HepG2 (cell line): ENCODE data around the gene AARS1. TPM values are rescaled to one million over a fixed set of nuclear protein-coding genes. Genes with fewer than 3 reads are reported as not detected.

Experiments
- CEBPB ChIP-seq: IDR thresholded peaks from 2 replicates; pipeline ENCODE4 v1.6.1; 2011; ENCODE audit warnings: low read depth, low read length, improper control_type of control experiment, borderline replicate concordance
- CHCHD3 ChIP-seq: sonication (generic); formaldehyde crosslinking; IDR thresholded peaks from 2 replicates; pipeline ENCODE4 v1.8.0; 2022; ENCODE audit warnings: mild to moderate bottlenecking, missing genetic modification reagents, moderate library complexity
- EED ChIP-seq: sonication (generic); formaldehyde crosslinking; IDR thresholded peaks from 2 replicates; pipeline ENCODE4 v1.5.0; 2020; ENCODE audit warnings: mild to moderate bottlenecking, missing genetic modification reagents
- HMG20A ChIP-seq: IDR thresholded peaks from 2 replicates; pipeline ENCODE4 v1.6.1; 2016; ENCODE audit warnings: borderline replicate concordance
- LCORL ChIP-seq, 2 experiments: fragments of 450-650 bp in 1 of 2; sonication (generic) in 1 of 2; formaldehyde crosslinking in 1 of 2; IDR thresholded peaks; 2 replicates each; pipeline versions ENCODE4 v1.5.0 to v1.6.1; 2017 to 2020; ENCODE audit warnings: antibody characterized with exemption in 1 of 2, missing genetic modification reagents in 1 of 2
- PAF1 ChIP-seq: IDR thresholded peaks from 2 replicates; pipeline ENCODE4 v1.6.1; 2016; ENCODE audit warnings: missing genetic modification reagents, missing compliant biosample characterization
- XRCC5 ChIP-seq: fragments of 200-400 bp; formaldehyde crosslinking; optimal IDR thresholded peaks from 2 replicates; pipeline ENCODE3; 2017; ENCODE audit warnings: mild to moderate bottlenecking, low read length
- ZFAT ChIP-seq: sonication (generic); formaldehyde crosslinking; conservative IDR thresholded peaks from 2 replicates; pipeline ENCODE4 v1.8.1; 2023; ENCODE audit warnings: missing genetic modification reagents, inconsistent platforms
- ZNF234 ChIP-seq: sonication (generic); formaldehyde crosslinking; conservative IDR thresholded peaks from 2 replicates; pipeline ENCODE4 v1.5.1; 2020; ENCODE audit warnings: mild to moderate bottlenecking, missing genetic modification reagents
- ZNF263 ChIP-seq: sonication (generic); formaldehyde crosslinking; IDR thresholded peaks from 2 replicates; pipeline ENCODE4 v1.4.0; 2020; ENCODE audit warnings: missing genetic modification reagents
- ZNF367 ChIP-seq: sonication (generic); formaldehyde crosslinking; IDR thresholded peaks from 2 replicates; pipeline ENCODE4 v1.4.0; 2020; ENCODE audit warnings: missing genetic modification reagents, borderline replicate concordance
- ZNF496 ChIP-seq: sonication (generic); formaldehyde crosslinking; IDR thresholded peaks from 2 replicates; pipeline ENCODE4 v1.8.1; 2023; ENCODE audit warnings: mild to moderate bottlenecking, moderate library complexity, missing genetic modification reagents; ENCODE audit not compliant: insufficient replicate concordance
- ZNF569 ChIP-seq: sonication (generic); formaldehyde crosslinking; IDR thresholded peaks from 2 replicates; pipeline ENCODE4 v1.5.0; 2020; ENCODE audit warnings: mild to moderate bottlenecking, missing genetic modification reagents, moderate library complexity, borderline replicate concordance
- ZNF749 ChIP-seq: sonication (generic); formaldehyde crosslinking; IDR thresholded peaks from 2 replicates; pipeline ENCODE4 v1.8.0; 2022; ENCODE audit warnings: mild to moderate bottlenecking, missing genetic modification reagents, moderate library complexity, borderline replicate concordance
- polyA plus RNA-seq, 8 experiments: library from polyadenylated mRNA; depleted of rRNA in 3 of 8; stranded (reverse) in 7 of 8; unstranded in 1 of 8; fragments of >200 nt; fragmentation: Illumina TruSeq in 4 of 8; extraction: Trizol in 4 of 8; gene quantifications; 2 replicates each; pipeline versions ENCODE4 v1.2.1 to v1.2.3, GENCODE V29; 2011 to 2016; ENCODE audit warnings: low read depth in 4 of 8, missing spikeins in 1 of 8, mixed read lengths in 1 of 8; ENCODE audit not compliant: insufficient read depth in 1 of 8
- total RNA-seq, 5 experiments: library from RNA; depleted of rRNA; stranded (reverse); fragments of >200 nt; fragmentation: Illumina TruSeq; extraction: Trizol; gene quantifications; 2 replicates each; pipeline ENCODE4 v1.2.3, GENCODE V29; 2016; ENCODE audit warnings: low read depth in 1 of 5
- TF ChIP-seq, protein P1 (sequence below): sonication (generic); formaldehyde crosslinking; IDR thresholded peaks from 2 replicates; pipeline ENCODE4 v1.8.0; 2022; ENCODE audit warnings: mild to moderate bottlenecking, missing genetic modification reagents, moderate library complexity
- TF ChIP-seq, protein P2 (sequence below): sonication (generic); formaldehyde crosslinking; IDR thresholded peaks from 2 replicates; pipeline ENCODE4 v1.5.1; 2020; ENCODE audit warnings: mild to moderate bottlenecking, missing genetic modification reagents, borderline replicate concordance
- TF ChIP-seq, protein P3 (sequence below): sonication (generic); formaldehyde crosslinking; IDR thresholded peaks from 2 replicates; pipeline ENCODE4 v1.5.1; 2020; ENCODE audit warnings: mild to moderate bottlenecking, missing genetic modification reagents, borderline replicate concordance
- TF ChIP-seq, protein P4 (sequence below): sonication (generic); formaldehyde crosslinking; IDR thresholded peaks from 2 replicates; pipeline ENCODE4 v1.4.0; 2020; ENCODE audit warnings: missing genetic modification reagents

Gene AARS1
- total and polyA plus RNA-seq, 2 of the 13 experiments (the other 11 are each of a cell fraction or from before 2014, with no cell fraction given), result 107 to 132 TPM

DNA sequence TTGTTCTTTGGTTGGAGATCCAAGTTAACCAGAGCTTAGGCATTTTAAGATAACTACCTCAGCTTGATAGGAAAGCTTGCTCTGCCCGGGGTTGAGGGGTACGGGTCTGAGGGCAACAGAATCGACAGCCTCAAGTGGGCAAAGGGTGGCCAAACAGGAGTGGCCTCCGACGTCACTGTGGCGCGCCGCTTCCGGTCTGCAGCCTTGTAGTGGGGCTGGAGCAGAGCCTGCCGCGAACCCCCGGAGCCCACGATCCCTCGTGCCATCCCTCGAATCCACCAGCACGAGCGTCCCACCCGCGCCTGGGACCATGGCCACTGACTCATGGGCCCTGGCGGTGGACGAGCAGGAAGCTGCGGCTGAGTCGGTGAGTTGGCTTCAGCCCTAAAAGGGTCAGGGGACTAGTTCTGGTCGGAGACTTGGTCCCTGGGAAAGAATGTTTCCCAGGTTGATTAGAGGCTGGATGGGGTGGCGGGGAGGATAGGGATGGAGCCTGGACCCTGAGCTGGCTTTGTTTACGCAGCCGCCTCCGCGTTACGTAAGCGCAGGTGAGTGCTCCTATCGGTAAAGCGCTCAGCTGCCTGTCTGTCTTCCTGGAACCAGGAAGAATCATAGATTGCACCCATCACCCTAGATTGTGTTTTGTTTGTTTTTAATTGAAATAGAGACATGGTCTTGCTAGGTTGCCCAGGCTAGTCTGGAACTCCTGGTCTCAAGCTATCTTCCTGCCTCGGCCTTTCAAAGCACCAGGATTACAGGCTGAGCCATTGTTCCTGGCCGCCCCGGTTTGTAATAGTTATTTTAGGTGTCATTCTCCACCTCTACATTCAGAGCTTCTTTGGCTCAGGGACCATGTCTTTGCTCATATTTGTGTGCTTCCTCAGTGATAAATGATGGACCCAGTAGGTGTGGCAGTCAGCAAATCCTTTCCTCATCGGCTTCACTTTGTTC, 10.0 kb upstream of the AARS1 start, which contains the start of gene DDX19B (continued):
- TF ChIP-seq, protein P1, sequence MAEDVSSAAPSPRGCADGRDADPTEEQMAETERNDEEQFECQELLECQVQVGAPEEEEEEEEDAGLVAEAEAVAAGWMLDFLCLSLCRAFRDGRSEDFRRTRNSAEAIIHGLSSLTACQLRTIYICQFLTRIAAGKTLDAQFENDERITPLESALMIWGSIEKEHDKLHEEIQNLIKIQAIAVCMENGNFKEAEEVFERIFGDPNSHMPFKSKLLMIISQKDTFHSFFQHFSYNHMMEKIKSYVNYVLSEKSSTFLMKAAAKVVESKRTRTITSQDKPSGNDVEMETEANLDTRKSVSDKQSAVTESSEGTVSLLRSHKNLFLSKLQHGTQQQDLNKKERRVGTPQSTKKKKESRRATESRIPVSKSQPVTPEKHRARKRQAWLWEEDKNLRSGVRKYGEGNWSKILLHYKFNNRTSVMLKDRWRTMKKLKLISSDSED (CRISPR knock-in tag), result no peak
- no peak for TF ChIP-seq ZFAT (CRISPR knock-in tag)
- TF ChIP-seq HMG20A, result 0 out of 2 replicates have a peak, but pooled peaks have one; percentile 10
- TF ChIP-seq CHCHD3 (CRISPR knock-in tag), result peak; percentile 90
- 0 out of 2 replicates have a peak, but pooled peaks have one; percentile 41 for TF ChIP-seq ZNF234 (CRISPR knock-in tag)
- no peak for TF ChIP-seq ZNF367 (CRISPR knock-in tag)
- TF ChIP-seq ZNF263, result peak; percentile 100
- TF ChIP-seq, protein P2, sequence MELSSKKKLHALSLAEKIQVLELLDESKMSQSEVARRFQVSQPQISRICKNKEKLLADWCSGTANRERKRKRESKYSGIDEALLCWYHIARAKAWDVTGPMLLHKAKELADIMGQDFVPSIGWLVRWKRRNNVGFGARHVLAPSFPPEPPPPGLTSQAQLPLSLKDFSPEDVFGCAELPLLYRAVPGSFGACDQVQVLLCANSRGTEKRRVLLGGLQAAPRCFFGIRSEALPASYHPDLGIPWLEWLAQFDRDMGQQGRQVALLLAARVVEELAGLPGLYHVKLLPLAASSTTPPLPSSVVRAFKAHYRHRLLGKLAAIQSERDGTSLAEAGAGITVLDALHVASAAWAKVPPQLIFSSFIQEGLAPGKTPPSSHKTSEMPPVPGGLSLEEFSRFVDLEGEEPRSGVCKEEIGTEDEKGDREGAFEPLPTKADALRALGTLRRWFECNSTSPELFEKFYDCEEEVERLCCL (CRISPR knock-in tag), result 0 out of 2 replicates have a peak, but pooled peaks have one; percentile 62
- TF ChIP-seq, protein P3, sequence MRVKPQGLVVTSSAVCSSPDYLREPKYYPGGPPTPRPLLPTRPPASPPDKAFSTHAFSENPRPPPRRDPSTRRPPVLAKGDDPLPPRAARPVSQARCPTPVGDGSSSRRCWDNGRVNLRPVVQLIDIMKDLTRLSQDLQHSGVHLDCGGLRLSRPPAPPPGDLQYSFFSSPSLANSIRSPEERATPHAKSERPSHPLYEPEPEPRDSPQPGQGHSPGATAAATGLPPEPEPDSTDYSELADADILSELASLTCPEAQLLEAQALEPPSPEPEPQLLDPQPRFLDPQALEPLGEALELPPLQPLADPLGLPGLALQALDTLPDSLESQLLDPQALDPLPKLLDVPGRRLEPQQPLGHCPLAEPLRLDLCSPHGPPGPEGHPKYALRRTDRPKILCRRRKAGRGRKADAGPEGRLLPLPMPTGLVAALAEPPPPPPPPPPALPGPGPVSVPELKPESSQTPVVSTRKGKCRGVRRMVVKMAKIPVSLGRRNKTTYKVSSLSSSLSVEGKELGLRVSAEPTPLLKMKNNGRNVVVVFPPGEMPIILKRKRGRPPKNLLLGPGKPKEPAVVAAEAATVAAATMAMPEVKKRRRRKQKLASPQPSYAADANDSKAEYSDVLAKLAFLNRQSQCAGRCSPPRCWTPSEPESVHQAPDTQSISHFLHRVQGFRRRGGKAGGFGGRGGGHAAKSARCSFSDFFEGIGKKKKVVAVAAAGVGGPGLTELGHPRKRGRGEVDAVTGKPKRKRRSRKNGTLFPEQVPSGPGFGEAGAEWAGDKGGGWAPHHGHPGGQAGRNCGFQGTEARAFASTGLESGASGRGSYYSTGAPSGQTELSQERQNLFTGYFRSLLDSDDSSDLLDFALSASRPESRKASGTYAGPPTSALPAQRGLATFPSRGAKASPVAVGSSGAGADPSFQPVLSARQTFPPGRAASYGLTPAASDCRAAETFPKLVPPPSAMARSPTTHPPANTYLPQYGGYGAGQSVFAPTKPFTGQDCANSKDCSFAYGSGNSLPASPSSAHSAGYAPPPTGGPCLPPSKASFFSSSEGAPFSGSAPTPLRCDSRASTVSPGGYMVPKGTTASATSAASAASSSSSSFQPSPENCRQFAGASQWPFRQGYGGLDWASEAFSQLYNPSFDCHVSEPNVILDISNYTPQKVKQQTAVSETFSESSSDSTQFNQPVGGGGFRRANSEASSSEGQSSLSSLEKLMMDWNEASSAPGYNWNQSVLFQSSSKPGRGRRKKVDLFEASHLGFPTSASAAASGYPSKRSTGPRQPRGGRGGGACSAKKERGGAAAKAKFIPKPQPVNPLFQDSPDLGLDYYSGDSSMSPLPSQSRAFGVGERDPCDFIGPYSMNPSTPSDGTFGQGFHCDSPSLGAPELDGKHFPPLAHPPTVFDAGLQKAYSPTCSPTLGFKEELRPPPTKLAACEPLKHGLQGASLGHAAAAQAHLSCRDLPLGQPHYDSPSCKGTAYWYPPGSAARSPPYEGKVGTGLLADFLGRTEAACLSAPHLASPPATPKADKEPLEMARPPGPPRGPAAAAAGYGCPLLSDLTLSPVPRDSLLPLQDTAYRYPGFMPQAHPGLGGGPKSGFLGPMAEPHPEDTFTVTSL (CRISPR knock-in tag), result peak; percentile 64; the same call in 1 of the 2 replicates
- TF ChIP-seq EED (CRISPR knock-in tag), result peak; percentile 98
- peak; percentile 60 for TF ChIP-seq XRCC5
- TF ChIP-seq ZNF749, result peak; percentile 85; the same call in 1 of the 2 replicates
- TF ChIP-seq ZNF569 (CRISPR knock-in tag), result no peak
- no peak for TF ChIP-seq LCORL (IDR thresholded peaks at IDR 0.05)
- peak; percentile 96 for TF ChIP-seq LCORL (CRISPR knock-in tag; IDR thresholded peaks at IDR 0.05)
- no peak for TF ChIP-seq PAF1 (CRISPR knock-in tag)
- TF ChIP-seq CEBPB, result peak; percentile 87; the same call in 1 of the 2 replicates
- TF ChIP-seq, protein P4, sequence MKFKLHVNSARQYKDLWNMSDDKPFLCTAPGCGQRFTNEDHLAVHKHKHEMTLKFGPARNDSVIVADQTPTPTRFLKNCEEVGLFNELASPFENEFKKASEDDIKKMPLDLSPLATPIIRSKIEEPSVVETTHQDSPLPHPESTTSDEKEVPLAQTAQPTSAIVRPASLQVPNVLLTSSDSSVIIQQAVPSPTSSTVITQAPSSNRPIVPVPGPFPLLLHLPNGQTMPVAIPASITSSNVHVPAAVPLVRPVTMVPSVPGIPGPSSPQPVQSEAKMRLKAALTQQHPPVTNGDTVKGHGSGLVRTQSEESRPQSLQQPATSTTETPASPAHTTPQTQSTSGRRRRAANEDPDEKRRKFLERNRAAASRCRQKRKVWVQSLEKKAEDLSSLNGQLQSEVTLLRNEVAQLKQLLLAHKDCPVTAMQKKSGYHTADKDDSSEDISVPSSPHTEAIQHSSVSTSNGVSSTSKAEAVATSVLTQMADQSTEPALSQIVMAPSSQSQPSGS (CRISPR knock-in tag), result peak; percentile 57; the same call in 1 of the 2 replicates
- no peak for TF ChIP-seq ZNF496 (CRISPR knock-in tag)
